Measurements from ENCODE around the gene RFX4. TPM values are rescaled to one million over a fixed set of nuclear protein-coding genes. Genes with fewer than 3 reads are reported as not detected.

RFX4 gene
- total RNA-seq, 4 donors from 2014 or later = not detected

- H3K36me3 ChIP-seq = no peaks in the 10 kb centered on the region
- no peak for TF ChIP-seq EP300 (IDR thresholded peaks at IDR 0.05)
- TF ChIP-seq POLR2AphosphoS5 (IDR thresholded peaks at IDR 0.05) = no peak
- no peak for TF ChIP-seq POLR2A (IDR thresholded peaks at IDR 0.05)
- no peak for TF ChIP-seq CTCF (IDR thresholded peaks at IDR 0.05)
- DNase-seq (ENCODE audit: low spot score in 2 of 2) = no peak
- no peaks in the 10 kb centered on the region for H3K4me1 ChIP-seq
- H3K9me3 ChIP-seq = no peaks in the 10 kb centered on the region
- H3K4me3 ChIP-seq = no peak overlapping the region
- no peak overlapping the region for H3K27ac ChIP-seq
- 99% methylated on average over 5 of the region's 5 CpGs for WGBS
- no peaks in the 10 kb centered on the region for H3K27me3 ChIP-seq
Observed at GRCh38 chr12:106732890-106733289, 150.1 kb downstream of the RFX4 start.

GRCh38 chr12:106733660-106734059 lies 150.9 kb downstream of the RFX4 start:
- WGBS = 44% methylated on average over 4 of the region's 4 CpGs
- no peaks in the 10 kb centered on the region for H3K9me3 ChIP-seq
- DNase-seq (ENCODE audit: low spot score in 2 of 2) = no peak
- no peaks in the 10 kb centered on the region for H3K27me3 ChIP-seq
- no peaks in the 10 kb centered on the region for H3K36me3 ChIP-seq
- H3K27ac ChIP-seq = no peak overlapping the region
- TF ChIP-seq POLR2A (IDR thresholded peaks at IDR 0.05) (no peak), CTCF (IDR thresholded peaks at IDR 0.05) (no peak), EP300 (IDR thresholded peaks at IDR 0.05) (no peak), POLR2AphosphoS5 (IDR thresholded peaks at IDR 0.05) (no peak)
- H3K4me3 ChIP-seq = no peak overlapping the region
- no peaks in the 10 kb centered on the region for H3K4me1 ChIP-seq

- 57% methylated on average over 9 of the region's 9 CpGs for WGBS
- Histone ChIP-seq H3K4me3 (no peak overlapping the region), H3K4me1 (no peaks in the 10 kb centered on the region), H3K9me3 (no peaks in the 10 kb centered on the region), H3K27ac (no peak overlapping the region), H3K27me3 (no peaks in the 10 kb centered on the region), H3K36me3 (no peaks in the 10 kb centered on the region)
- TF ChIP-seq EP300 (IDR thresholded peaks at IDR 0.05) (no peak), POLR2A (IDR thresholded peaks at IDR 0.05) (no peak), CTCF (IDR thresholded peaks at IDR 0.05) (no peak), POLR2AphosphoS5 (IDR thresholded peaks at IDR 0.05) (no peak)
- no peak for DNase-seq (ENCODE audit: low spot score in 2 of 2)
Observed at GRCh38 chr12:106736051-106736957, 153.5 kb downstream of the RFX4 start.

GRCh38 chr12:106739318-106739717 lies 156.5 kb downstream of the RFX4 start:
- Histone ChIP-seq H3K4me3 (no peak overlapping the region), H3K4me1 (no peaks in the 10 kb centered on the region), H3K36me3 (no peaks in the 10 kb centered on the region), H3K27ac (no peak overlapping the region), H3K9me3 (no peaks in the 10 kb centered on the region), H3K27me3 (peaks cover 6% of the 10 kb centered on the region)
- WGBS = 39% methylated on average over 4 of the region's 4 CpGs
- no peak for TF ChIP-seq EP300 (IDR thresholded peaks at IDR 0.05)
- no peak for TF ChIP-seq POLR2AphosphoS5 (IDR thresholded peaks at IDR 0.05)
- TF ChIP-seq CTCF (IDR thresholded peaks at IDR 0.05) = no peak
- TF ChIP-seq POLR2A (IDR thresholded peaks at IDR 0.05) = no peak
- DNase-seq (ENCODE audit: low spot score in 2 of 2) = no peak

- H3K36me3 ChIP-seq = no peaks in the 10 kb centered on the region
- WGBS = 60% methylated on average over 10 of the region's 10 CpGs
- H3K4me3 ChIP-seq = no peak overlapping the region
- no peak for DNase-seq (ENCODE audit: low spot score in 2 of 2)
- H3K4me1 ChIP-seq = no peaks in the 10 kb centered on the region
- no peak overlapping the region for H3K27ac ChIP-seq
- no peak for TF ChIP-seq EP300 (IDR thresholded peaks at IDR 0.05)
- no peak for TF ChIP-seq POLR2A (IDR thresholded peaks at IDR 0.05)
- no peak for TF ChIP-seq POLR2AphosphoS5 (IDR thresholded peaks at IDR 0.05)
- TF ChIP-seq CTCF (IDR thresholded peaks at IDR 0.05) = no peak
- no peaks in the 10 kb centered on the region for H3K9me3 ChIP-seq
- H3K27me3 ChIP-seq = peaks cover 6% of the 10 kb centered on the region
Observed at GRCh38 chr12:106739815-106740530, 157.2 kb downstream of the RFX4 start.
